Measurements from ENCODE around the gene ITPR1.
"Not testable (repeated sequence)": the region's sequence is repeated elsewhere in the genome, so short reads cannot be mapped to it uniquely, and the experiment has no call there.

The ITPR1 gene

GRCh38 chr3:4493014-4493940, at the start of gene ITPR1:
ITPR1 (plus strand) TSS chr3:4493348; CDS start chr3:4516492, 23,144 bp downstream.
- DNase-seq (ENCODE audit: low read depth, low spot score) = peak; percentile 94

- no peak for DNase-seq (ENCODE audit: low read depth, low spot score)
Observed at GRCh38 chr3:4447295-4447999, 45.7 kb upstream of the ITPR1 start.

- DNase-seq (ENCODE audit: low read depth, low spot score) = no peak
Observed at GRCh38 chr3:4448187-4448586, 45.0 kb upstream of the ITPR1 start.

DNA sequence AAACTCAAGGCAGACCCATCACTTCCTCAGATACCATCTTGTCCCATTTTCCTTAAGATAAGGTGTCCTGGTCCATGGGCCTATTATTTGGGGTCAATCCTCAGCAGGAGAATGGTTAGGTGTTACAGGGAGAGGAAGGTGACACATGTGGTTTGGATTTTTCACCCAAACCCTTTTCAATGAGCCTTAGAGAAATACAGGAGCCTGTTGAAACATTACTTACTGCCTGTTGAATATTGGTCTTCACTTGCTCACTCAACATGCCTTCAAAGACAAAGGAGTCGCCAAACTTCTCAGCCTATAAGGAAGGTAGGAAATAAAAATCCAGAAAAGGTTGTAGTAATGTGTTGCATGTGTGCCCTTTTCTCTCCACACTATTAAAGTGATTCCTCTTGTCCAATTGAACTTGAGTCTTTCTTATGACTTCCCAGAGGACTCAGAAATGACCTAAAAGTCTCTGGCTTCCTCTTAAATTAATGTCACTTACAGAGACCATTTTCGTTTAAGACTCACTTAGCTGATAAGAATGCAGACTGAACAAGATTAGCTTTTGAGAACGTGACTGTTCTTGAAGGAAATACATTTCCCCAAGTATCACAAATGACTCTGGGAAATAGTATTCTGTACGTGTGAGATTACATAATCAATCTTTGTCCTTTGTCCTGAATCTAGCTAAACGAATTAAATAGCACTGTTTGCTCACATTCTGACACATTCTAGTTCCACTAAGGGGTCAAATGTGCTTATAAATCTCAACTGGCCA, 43.9 kb upstream of the ITPR1 start:
- DNase-seq (ENCODE audit: low read depth, low spot score) = no peak

DNA sequence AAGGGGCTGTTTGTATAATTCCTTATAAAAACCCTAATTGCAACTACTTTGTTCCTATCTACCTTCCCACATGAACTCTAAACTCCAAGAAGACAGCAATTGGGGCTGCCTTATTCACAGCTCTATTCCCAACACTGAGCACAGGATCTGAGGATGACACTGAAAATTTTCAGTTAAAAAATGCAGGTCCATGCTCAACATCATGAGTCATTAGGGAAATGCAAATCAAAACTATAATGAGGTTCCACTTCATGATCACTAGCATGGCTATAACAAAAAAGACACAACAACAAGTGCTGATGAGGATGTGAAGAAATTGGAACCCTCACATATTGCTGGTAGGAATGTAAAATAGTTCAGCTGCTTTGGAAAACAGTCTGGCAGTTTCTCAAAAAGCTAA, 39.0 kb upstream of the ITPR1 start:
- no peak for DNase-seq (ENCODE audit: low read depth, low spot score)

GRCh38 chr3:4456780-4457179, 36.4 kb upstream of the ITPR1 start:
- not testable (repeated sequence) for DNase-seq (ENCODE audit: low read depth, low spot score)

- DNase-seq (ENCODE audit: low read depth, low spot score) = no peak
Observed at GRCh38 chr3:4458961-4459360, 34.2 kb upstream of the ITPR1 start.

DNA sequence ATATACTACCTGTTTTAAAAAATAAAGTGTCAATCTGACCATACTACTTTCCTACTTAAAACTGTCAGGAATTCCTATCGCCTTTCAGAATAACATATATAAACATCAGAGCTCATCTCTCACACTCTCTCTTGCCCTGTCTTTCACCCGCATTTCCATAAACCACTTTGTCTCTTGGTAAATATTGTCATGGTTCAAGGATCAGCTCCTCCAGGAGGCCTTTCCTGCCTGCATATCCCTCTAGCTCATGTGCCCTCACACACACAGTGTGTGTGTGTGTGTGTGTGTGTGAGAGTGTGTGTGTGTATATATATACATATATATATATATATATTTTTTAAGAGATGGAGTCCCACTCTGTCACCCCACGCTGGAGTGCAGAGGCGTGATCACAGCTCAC, 32.8 kb upstream of the ITPR1 start:
- DNase-seq (ENCODE audit: low read depth, low spot score) = no peak

DNA sequence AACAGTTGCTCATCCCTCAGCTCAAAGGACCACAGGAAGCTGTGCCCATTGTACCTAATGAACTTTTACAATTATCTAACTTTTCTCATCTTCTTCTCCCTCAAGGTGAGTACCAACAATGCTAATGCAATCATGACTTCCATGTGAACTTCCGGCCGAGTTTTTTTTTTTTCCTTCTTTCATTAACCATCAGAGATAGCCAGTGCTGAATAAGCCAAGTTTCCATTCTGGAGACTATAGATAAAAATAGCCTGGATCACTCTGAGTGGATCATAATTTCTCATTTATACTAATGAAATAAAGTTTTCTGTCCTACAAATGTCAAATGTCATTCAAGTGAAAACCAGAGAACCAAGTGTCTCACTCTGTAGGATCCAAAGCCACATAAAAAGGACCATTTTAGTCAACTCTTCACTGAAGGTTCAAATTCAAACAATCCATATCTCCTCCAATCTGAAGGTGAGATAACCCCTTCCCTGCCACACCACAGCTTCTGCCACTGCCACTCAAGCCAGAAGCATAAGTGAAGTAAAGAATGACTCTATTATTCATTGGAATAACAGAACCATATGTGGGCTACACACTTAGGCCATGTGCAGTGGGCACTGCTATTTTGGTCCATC, 31.6 kb upstream of the ITPR1 start:
- DNase-seq (ENCODE audit: low read depth, low spot score) = no peak

GRCh38 chr3:4462369-4463040, 30.6 kb upstream of the ITPR1 start:
- DNase-seq (ENCODE audit: low read depth, low spot score) = no peak

- no peak for DNase-seq (ENCODE audit: low read depth, low spot score)
Observed at GRCh38 chr3:4464576-4464975, 28.6 kb upstream of the ITPR1 start.

DNA sequence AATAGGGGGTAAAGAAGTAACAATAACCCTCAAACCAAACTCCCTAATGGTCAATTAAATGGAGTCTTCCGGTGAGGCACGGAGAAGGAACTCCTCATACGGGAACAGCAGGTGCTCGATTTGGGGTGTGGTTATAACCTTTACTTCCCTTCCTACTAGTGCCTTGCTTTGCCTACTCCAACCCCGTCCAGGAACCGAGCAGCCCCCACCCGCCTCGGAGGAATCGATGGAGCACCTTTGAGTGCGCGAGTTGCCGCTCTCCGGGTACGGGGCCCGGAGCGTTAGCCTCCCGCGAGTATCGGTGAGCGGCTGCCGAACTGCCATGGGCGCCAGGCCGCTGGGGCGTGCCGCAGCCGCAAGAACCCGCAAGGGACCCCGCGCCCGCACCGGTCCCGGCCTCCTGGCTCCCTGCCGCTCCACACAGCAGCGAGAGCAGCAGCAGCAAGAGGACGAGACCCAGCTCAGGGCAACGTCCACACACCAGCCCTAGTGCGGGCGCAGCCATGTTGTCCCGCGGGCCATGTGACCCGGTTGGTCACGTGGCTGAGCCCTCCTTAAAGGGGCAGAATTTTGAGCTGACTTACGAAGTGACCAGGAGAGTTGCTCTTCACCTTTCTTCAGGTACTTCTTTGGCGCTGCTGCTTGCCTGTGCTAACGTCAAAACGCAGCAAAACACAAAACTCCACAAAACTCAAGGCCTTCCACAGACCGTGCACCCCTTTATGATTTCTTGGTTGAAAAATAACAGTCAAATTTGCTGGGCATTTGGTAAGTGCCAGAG, 26.2 kb upstream of the ITPR1 start, which contains the start of gene SUMF1:
Gene SUMF1 (minus strand): TSS at position 529 of the 781 bp plus-strand sequence. CDS start 24 bp downstream, at position 505.
- DNase-seq (ENCODE audit: low read depth, low spot score) = peak; percentile 51

- DNase-seq (ENCODE audit: low read depth, low spot score) = no peak
Observed at GRCh38 chr3:4467522-4467867, 25.7 kb upstream of the ITPR1 start.

DNA sequence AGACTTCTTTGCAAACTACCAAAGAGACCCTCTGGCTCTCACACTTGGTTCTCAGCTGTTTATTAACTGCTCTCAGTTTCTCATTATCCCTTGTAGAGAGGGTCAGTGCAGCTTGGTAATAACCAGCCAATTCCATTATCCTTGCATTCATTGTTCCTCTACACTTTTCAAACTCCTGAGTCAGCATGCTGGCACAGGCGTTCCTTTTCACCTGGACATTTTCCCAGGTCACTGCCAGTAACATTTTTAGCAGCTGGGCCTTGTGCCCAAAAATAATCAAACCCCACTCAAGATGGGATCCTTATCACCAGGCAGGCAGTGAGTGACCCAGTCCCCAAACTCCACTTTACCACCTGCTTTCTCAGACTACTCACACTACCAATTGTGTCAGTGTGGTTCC, 21.2 kb upstream of the ITPR1 start:
- no peak for DNase-seq (ENCODE audit: low read depth, low spot score)

DNA sequence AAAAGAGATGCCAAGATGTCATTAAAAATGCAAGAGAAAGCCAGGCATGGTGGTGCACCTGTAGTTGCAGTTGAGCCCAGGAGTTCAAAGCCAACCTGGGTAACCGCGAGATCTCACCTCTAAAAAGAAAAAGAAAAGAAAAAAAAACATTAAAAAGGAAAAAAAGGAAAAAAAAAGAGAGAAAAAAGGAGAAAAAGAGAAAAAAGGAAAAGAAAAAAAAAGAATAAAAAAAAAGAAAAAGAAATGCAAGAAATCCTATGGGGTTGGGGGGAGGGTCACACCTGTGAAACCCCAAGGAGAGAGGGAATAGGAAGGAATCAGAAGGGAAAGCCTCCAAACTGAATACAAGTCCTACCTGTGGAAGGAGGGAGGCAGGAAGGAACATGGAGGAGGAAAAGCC, 20.8 kb upstream of the ITPR1 start:
- DNase-seq (ENCODE audit: low read depth, low spot score) = no peak

DNA sequence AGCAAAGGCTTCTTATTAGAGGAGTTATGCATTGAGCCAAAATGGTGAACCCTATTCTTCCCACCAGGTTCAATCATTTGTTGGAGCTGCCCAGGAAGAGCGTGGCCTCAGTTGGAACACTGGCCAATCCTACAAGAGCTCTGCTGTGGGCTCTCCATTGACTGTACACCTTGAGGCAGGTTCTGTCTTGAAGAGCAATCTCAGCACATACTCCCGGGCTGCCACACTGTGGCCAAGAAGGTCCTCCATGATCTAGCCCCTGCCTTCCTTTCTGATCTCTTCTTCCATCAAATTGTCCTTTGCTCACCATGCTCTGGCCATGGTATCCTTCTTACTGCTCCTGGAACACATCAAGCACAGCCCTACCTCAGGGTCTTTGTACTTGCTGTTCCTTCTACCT, 20.4 kb upstream of the ITPR1 start:
- DNase-seq (ENCODE audit: low read depth, low spot score) = no peak

- no peak for DNase-seq (ENCODE audit: low read depth, low spot score)
Observed at GRCh38 chr3:4474683-4475490, 18.3 kb upstream of the ITPR1 start.

DNA sequence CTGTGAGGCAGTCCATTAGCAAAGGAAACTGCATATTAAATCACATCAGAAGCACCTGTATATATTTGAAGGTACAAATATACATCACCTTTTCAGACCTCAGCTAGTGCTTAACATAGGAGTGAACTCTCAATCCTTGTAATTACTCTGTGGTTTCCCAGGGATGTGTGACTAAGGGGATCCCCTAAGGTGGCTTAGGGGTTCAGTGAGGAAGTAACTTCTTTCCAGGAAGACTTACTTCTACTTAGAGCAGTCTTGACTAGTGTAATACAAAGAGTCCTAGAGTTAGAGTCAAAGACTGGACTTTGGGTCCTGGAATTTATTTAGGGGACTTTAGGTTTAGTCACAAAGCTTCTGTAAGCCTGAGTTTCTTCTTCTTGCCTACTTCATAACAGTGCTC, 17.3 kb upstream of the ITPR1 start:
- DNase-seq (ENCODE audit: low read depth, low spot score) = no peak

- DNase-seq (ENCODE audit: low read depth, low spot score) = no peak
Observed at GRCh38 chr3:4476496-4476895, 16.7 kb upstream of the ITPR1 start.

All from activated naive CD8-positive, alpha-beta T cell treated with anti-CD3 and anti-CD28 coated beads, Interleukin-2, amount 50 U/mL, for 16 hours (primary cell).